Peyer's patch (tissue), 4 donors: ENCODE data around the gene DDRGK1. TPM values are rescaled to one million over a fixed set of nuclear protein-coding genes. Genes with fewer than 3 reads are reported as not detected.

Experiments used
- DNase-seq, 3 donors: peaks; one replicate each; pipeline ENCODE4 v3.0.0-alpha.2; 2017 to 2019
- H3K27ac ChIP-seq, 4 donors: fragments of 200-600 bp; sonication (generic); one replicate each; pipeline ENCODE4 v1.5.1; 2016 to 2019
- H3K27me3 ChIP-seq, 2 donors: fragments of 200-600 bp; sonication (generic); one replicate each; pipeline ENCODE4 v1.5.1; 2019
- H3K36me3 ChIP-seq, 3 donors: fragments of 200-600 bp; sonication (generic); one replicate each; pipeline ENCODE4 v1.5.1; 2016 to 2019
- H3K4me1 ChIP-seq, 4 donors: fragments of 200-600 bp; sonication (generic); one replicate each; pipeline ENCODE4 v1.5.1; 2016 to 2019
- H3K4me3 ChIP-seq, 4 donors: fragments of 200-600 bp; sonication (generic); 1 replicate in 3 of 4; 2 replicates in 1 of 4; pipeline ENCODE4 v1.5.1; 2016 to 2019; ENCODE audit warnings: mild to moderate bottlenecking in 1 of 4
- H3K9me3 ChIP-seq, 4 donors: fragments of 200-600 bp; sonication (generic); one replicate each; pipeline ENCODE4 v1.5.1; 2016 to 2019; ENCODE audit warnings: mild to moderate bottlenecking in 1 of 4
- CTCF ChIP-seq, 6 experiments: fragments of 450-650 bp in 4 of 6; fragments of 200-600 bp in 2 of 6; sonication (generic) in 1 of 6; IDR thresholded peaks; one replicate each; pipeline ENCODE4 v1.5.1; 2017 to 2019; ENCODE audit warnings: antibody characterized with exemption in 6 of 6, mild to moderate bottlenecking in 3 of 6, moderate library complexity in 1 of 6
- POLR2A ChIP-seq, 2 donors: fragments of 450-650 bp; IDR thresholded peaks; one replicate each; pipeline ENCODE4 v1.5.1; 2017; ENCODE audit warnings: antibody characterized with exemption in 2 of 2, mild to moderate bottlenecking in 2 of 2, moderate library complexity in 2 of 2
- total RNA-seq, 4 donors: library from RNA; depleted of rRNA; stranded (reverse); fragments of >200 nt; gene quantifications; one replicate each; pipeline ENCODE4 v1.1.0, GENCODE V29; 2016

The DDRGK1 gene
- total RNA-seq, 4 donors from 2014 or later, result 72.9 to 111 (median 92.5) TPM

- Histone ChIP-seq H3K36me3 (no peaks in the 10 kb centered on the region), H3K9me3 (no peaks in the 10 kb centered on the region), H3K4me3 (peak overlapping the region in 1 of 4 donors; percentile 5), H3K4me1 (peaks cover 0 to 2% (median 0%) of the 10 kb centered on the region in 4 donors), H3K27me3 (no peaks in the 10 kb centered on the region), H3K27ac (peak overlapping the region in 1 of 4 donors; percentile 3)
- peak in 2 of 3 donors; percentile 58 for DNase-seq
- no peak for TF ChIP-seq POLR2A (IDR thresholded peaks at IDR 0.05)
These were observed 38.8 kb downstream of the DDRGK1 start for GRCh38 chr20:3165473-3166337.

- Histone ChIP-seq H3K27ac (peak overlapping the region in 1 of 4 donors; percentile 3), H3K4me3 (no peak overlapping the region), H3K36me3 (no peaks in the 10 kb centered on the region), H3K9me3 (no peaks in the 10 kb centered on the region), H3K4me1 (peaks cover 0 to 2% (median 0%) of the 10 kb centered on the region in 4 donors), H3K27me3 (no peaks in the 10 kb centered on the region)
- DNase-seq, result no peak
- TF ChIP-seq CTCF (IDR thresholded peaks at IDR 0.05) (no peak), POLR2A (IDR thresholded peaks at IDR 0.05) (no peak)
These were observed 39.6 kb downstream of the DDRGK1 start for GRCh38 chr20:3164763-3165410.

- no peaks in the 10 kb centered on the region for H3K27me3 ChIP-seq
- DNase-seq, result no peak
- H3K4me1 ChIP-seq, result peaks cover 0 to 2% (median 0%) of the 10 kb centered on the region in 4 donors
- H3K4me3 ChIP-seq, result no peak overlapping the region
- TF ChIP-seq CTCF (IDR thresholded peaks at IDR 0.05) (no peak), POLR2A (IDR thresholded peaks at IDR 0.05) (no peak)
- H3K36me3 ChIP-seq, result no peaks in the 10 kb centered on the region
- no peak overlapping the region for H3K27ac ChIP-seq
- no peaks in the 10 kb centered on the region for H3K9me3 ChIP-seq
These were observed 40.3 kb downstream of the DDRGK1 start for GRCh38 chr20:3164043-3164762.

GRCh38 chr20:3163099-3164042 lies 41.1 kb downstream of the DDRGK1 start:
- H3K27ac ChIP-seq, result no peak overlapping the region
- no peaks in the 10 kb centered on the region for H3K9me3 ChIP-seq
- H3K27me3 ChIP-seq, result no peaks in the 10 kb centered on the region
- no peaks in the 10 kb centered on the region for H3K36me3 ChIP-seq
- DNase-seq, result no peak
- H3K4me3 ChIP-seq, result no peak overlapping the region
- TF ChIP-seq CTCF (IDR thresholded peaks at IDR 0.05) (no peak), POLR2A (IDR thresholded peaks at IDR 0.05) (no peak)
- peaks cover 0 to 6% (median 3%) of the 10 kb centered on the region in 4 donors for H3K4me1 ChIP-seq

GRCh38 chr20:3162080-3162611 lies 42.3 kb downstream of the DDRGK1 start:
- no peak for DNase-seq
- TF ChIP-seq CTCF (IDR thresholded peaks at IDR 0.05), result no peak
- no peak for TF ChIP-seq POLR2A (IDR thresholded peaks at IDR 0.05)
- Histone ChIP-seq H3K4me1 (peaks cover 0 to 18% (median 13%) of the 10 kb centered on the region in 4 donors), H3K9me3 (no peaks in the 10 kb centered on the region), H3K36me3 (no peaks in the 10 kb centered on the region), H3K27me3 (no peaks in the 10 kb centered on the region), H3K27ac (no peak overlapping the region), H3K4me3 (no peak overlapping the region)
